GM12873 (cell line): ENCODE data around the gene MAPK13.

Experiments
- TF ChIP-seq, protein P1 (sequence below): IDR thresholded peaks from 2 replicates; pipeline ENCODE4 v1.5.1; 2012; ENCODE audit warnings: low read depth, mild to moderate bottlenecking, moderate library complexity, low read length, control low read depth; ENCODE audit not compliant: insufficient read depth; ENCODE audit errors: missing control alignments

Gene MAPK13

DNA sequence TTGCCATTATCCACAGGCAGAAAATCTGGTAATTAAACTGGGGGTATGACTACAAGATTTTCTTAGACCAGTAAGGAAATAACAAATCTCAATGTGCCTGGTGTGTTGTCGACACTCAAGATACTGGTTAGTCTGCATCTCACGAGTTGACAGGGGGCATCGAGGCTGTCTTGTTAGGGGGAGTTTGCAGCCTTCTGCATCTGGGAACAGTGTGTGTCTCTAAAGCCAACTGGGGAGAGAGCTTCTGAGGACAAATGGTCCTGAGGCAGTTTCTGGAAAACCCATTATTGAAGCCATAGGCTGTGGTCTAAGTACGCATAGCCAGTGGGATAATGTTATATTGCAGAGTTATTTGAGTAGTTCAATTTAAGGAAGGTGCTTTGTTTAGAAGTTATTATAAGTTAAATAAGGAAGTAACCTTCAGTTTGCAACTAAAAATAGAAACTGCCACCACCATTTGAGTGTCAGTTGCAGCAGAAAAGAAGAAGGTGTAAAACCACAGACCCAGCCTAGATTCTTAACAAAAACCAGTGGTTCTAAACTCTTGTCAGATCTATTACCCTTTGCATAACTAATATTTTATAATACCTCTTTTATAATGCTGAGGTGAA is 15.4 kb upstream of the MAPK13 start:
- TF ChIP-seq, protein P1, sequence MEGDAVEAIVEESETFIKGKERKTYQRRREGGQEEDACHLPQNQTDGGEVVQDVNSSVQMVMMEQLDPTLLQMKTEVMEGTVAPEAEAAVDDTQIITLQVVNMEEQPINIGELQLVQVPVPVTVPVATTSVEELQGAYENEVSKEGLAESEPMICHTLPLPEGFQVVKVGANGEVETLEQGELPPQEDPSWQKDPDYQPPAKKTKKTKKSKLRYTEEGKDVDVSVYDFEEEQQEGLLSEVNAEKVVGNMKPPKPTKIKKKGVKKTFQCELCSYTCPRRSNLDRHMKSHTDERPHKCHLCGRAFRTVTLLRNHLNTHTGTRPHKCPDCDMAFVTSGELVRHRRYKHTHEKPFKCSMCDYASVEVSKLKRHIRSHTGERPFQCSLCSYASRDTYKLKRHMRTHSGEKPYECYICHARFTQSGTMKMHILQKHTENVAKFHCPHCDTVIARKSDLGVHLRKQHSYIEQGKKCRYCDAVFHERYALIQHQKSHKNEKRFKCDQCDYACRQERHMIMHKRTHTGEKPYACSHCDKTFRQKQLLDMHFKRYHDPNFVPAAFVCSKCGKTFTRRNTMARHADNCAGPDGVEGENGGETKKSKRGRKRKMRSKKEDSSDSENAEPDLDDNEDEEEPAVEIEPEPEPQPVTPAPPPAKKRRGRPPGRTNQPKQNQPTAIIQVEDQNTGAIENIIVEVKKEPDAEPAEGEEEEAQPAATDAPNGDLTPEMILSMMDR, result no peak

DNA sequence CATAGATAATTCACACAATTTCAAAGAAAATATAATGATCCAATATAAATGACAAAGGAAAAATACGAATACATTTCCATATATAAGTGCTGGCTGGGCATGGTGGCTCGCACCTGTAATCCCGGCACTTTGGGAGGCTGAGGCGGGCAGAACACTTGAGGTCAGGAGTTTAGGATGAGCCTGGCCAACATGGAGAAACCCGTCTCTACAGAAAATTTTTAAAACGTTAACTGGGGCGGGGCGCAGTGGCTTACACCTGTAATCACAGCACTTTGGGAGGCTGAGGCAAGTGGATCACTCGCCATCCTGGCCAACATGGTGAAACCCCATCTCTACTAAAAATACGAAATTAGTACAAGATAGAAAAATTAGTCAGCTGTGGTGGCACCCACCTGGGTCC is 14.9 kb upstream of the MAPK13 start:
- TF ChIP-seq, protein P1, result no peak

DNA sequence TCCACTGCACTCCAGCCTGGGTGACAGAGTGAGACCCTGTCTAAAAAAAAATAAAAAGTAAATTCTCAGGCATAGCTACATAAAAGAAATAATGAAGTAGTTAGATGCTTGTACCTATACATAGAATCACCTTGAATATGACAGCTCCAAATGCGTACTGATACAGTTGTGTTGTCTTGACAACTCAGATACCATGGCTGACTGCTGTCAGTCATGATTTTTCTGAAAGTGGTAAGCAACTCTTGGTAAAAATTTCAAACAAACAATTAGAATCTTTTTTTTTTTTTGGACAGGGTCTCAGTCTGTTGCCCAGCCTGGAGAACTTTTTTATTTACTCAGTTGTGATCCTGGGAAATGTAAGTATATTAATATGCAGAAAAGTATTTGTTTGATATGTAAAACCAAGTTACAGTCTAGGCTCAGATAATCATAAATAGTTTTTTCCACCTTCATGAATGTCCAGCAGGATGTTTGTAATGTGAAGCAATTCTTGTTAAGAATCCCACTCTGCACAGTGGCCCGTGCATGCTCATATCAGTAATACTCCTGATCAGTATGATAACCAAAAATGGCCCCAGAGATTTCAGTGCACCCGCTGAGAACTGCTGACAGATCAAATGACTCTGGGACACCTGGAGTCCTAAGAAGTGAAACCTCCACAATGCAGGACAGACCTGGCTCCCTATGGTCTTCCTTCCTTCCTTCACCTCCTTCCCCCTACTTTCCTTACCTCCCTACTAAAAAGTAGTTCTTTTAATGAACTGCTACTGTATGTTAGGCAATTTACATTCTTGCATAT is 14.0 kb upstream of the MAPK13 start:
- TF ChIP-seq, protein P1, result no peak

DNA sequence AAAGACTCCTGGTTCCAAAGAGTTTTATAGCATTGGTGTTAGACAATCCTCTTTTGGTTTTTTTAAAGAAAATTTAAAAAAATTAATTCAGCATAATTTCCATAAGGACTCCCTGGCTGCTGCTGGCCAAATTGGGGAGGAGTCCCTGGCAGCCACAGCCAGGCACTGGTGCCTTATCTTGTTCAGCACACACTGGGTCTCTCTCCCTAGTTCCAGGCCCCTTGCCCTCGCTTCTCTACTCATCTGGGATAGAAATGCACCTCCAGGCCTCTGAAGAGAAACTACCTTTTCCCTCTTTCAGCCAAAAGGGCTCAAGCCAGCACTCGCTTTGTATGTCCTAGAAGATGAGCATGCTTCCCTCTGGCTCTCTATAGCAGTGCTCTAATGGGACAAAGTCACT is 13.4 kb upstream of the MAPK13 start:
- TF ChIP-seq, protein P1, result no peak

DNA sequence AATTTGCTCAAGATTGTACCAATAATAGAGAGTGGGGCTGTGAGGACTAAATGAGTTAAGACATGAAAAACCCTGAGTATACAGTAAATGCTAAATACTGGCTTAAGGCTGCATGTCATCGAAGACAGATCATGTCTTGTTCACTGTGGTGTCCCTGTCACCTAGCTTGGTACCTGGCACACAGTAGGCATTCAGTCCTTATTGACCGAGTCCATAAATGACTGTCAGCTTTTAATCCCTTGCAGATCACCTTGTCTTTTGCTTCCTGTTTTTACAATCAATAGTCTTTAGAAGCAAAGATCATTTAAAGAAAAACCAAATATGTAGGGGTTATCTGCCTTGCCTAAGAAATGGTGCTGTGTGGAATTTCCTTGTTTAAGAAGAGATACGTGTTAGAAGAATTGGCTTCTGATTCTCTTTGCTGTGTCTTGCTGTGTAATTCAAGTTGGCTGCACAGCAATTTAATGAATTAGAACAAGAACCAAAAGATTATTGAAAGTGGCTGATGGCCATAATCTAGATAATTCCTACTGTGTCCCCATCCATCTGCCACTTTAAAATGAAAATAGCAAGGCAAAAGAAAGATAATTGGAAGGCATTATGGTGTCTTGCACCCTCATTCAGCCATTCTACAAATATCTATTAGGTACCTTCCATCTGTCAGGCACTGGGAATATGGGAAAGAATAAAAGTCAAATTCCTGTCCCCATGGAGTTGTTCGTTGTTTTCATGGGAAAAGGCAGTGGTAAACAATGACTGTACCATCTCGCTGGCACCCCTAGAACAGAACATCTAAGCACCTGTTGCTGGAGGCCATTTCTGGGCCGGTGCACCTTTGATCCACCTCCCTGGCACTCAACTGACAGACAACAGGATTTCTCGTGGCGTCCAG is 12.4 kb upstream of the MAPK13 start:
- TF ChIP-seq, protein P1, result no peak

DNA sequence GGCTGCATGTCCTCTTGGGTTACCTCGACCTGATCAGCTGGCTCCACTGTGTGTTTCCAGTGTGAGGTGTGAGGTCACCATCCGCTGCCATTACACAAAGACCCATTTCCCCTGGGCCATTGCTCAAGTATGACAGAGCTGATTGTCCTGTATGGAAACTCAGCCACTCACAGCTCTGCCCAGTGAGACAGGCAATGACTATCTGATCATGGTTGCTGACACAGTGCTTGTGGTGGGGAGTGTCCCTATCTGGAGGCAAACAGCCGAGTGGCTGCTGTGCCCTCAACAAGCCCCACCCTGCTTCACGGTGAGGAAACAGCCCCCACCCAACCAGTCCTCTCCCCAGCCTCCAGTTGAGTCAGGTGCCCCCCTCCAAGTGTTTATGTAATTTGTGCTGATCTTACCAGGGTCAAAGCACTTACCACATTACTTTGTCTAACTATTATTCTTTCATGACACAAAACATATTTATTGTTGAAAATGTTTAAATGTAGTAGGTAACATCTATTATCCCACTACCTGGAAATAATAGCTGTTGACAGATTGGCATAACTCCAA is 11.7 kb upstream of the MAPK13 start:
- TF ChIP-seq, protein P1, result no peak
